ENCODE measurements around the gene PTK6. TPM values are rescaled to one million over a fixed set of nuclear protein-coding genes. Genes with fewer than 3 reads are reported as not detected.

Gene PTK6
- total RNA-seq, 4 donors from 2014 or later: 90.5 to 147 (median 103) TPM

- WGBS, 2 donors (ENCODE audit: low coverage in 1 of 2): 70 to 76% methylated on average over 3 to 24 of the region's 24 CpGs
- Histone ChIP-seq H3K36me3 (no peaks in the 10 kb centered on the region), H3K4me1 (peaks cover 10 to 40% (median 21%) of the 10 kb centered on the region in 4 donors), H3K27ac (no peak overlapping the region), H3K4me3 (no peak overlapping the region), H3K9me3 (no peaks in the 10 kb centered on the region), H3K27me3 (peaks cover 10% of the 10 kb centered on the region)
- in situ Hi-C loops (cut with MboI; ENCODE audit: low pct_ligation_motif_present in 1 of 4, low pct_unique_long_range_greater_than_20kb in 1 of 4, low sequenced_read_pairs in 3 of 4): loop anchor here in 1 of 4 donors (25.0 kb wide), 1 partner anchor 105 kb away; the partner anchor contains the start of gene GMEB2
- intact Hi-C loops (cut with DNase I; ENCODE audit: low total_unique reads): loop anchor here (10.0 kb wide), 1 partner anchor 252 kb away; no protein-coding TSS in a partner anchor
- DNase-seq: no peak
- TF ChIP-seq CTCF (IDR thresholded peaks at IDR 0.05) (no peak), POLR2A (IDR thresholded peaks at IDR 0.05) (no peak), POLR2AphosphoS5 (IDR thresholded peaks at IDR 0.05) (no peak), EP300 (IDR thresholded peaks at IDR 0.05; ENCODE audit: low read depth) (no peak)
These were observed 4.7 kb downstream of the PTK6 start for GRCh38 chr20:63532449-63532971.

DNA sequence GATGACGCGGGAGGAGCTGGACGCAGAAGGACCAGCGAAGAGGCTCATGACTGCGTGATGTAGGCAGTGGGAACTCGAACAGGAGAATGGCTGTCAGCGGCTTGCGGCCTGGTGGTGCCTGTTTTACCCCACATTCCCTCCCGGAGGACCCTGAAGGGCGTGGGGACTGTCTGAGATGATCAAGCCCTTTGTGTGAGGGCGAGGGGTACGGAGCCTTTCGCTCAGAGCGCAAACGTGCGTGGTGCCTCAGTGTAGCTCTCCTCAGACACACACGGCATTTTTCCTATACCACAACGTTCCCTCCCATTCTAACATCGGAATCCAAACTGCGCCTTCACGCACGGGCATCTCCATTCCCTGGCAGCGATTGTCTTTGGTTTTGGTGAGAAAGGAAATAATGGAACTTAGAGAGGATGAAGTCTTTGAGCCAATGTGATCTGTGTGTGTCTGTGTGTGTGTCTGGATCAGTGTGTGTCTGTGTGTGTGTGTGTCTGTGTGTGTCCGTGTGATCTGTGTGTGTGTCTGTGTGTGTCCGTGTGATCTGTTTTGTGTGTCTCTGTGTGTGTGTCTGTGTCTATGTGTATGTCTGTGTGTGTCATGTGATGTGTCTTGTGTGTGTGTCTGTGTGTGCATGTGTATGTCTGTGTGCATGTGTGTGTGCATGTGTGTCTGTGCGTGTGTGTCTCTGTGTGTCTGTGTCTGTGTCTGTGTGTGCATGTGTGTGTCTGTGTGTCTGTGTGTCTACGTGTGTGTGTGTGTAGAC, 5.3 kb downstream of the PTK6 start:
- WGBS, 2 donors (ENCODE audit: low coverage in 1 of 2): 84 to 100% methylated on average over 1 to 27 of the region's 27 CpGs
- in situ Hi-C loops (cut with MboI; ENCODE audit: low pct_ligation_motif_present in 1 of 4, low pct_unique_long_range_greater_than_20kb in 1 of 4, low sequenced_read_pairs in 3 of 4): loop anchor here in 1 of 4 donors (25.0 kb wide), 1 partner anchor 105 kb away; the partner anchor contains the start of gene GMEB2
- TF ChIP-seq POLR2A (IDR thresholded peaks at IDR 0.05) (peak; percentile 38), CTCF (IDR thresholded peaks at IDR 0.05) (no peak)
- Histone ChIP-seq H3K27ac (no peak overlapping the region), H3K4me1 (peaks cover 10 to 34% (median 18%) of the 10 kb centered on the region in 4 donors), H3K4me3 (no peak overlapping the region), H3K9me3 (no peaks in the 10 kb centered on the region), H3K36me3 (no peaks in the 10 kb centered on the region), H3K27me3 (peaks cover 10% of the 10 kb centered on the region)
- intact Hi-C loops (cut with DNase I; ENCODE audit: low total_unique reads): loop anchor here (10.0 kb wide), 1 partner anchor 253 kb away; no protein-coding TSS in a partner anchor
- DNase-seq: no peak

GRCh38 chr20:63530788-63531160, 6.4 kb downstream of the PTK6 start:
- Histone ChIP-seq H3K4me1 (peaks cover 10 to 38% (median 16%) of the 10 kb centered on the region in 4 donors), H3K4me3 (no peak overlapping the region), H3K27me3 (peaks cover 10% of the 10 kb centered on the region), H3K36me3 (no peaks in the 10 kb centered on the region), H3K27ac (peak overlapping the region; percentile 10 to 55 (median 22)), H3K9me3 (no peaks in the 10 kb centered on the region)
- in situ Hi-C loops (cut with MboI; ENCODE audit: low pct_ligation_motif_present in 1 of 4, low pct_unique_long_range_greater_than_20kb in 1 of 4, low sequenced_read_pairs in 3 of 4) (loop anchor here in 1 of 4 donors (25.0 kb wide), 1 partner anchor 107 kb away; the partner anchor contains the start of gene GMEB2), intact Hi-C loops (cut with DNase I; ENCODE audit: low total_unique reads) (loop anchor here (10.0 kb wide), 1 partner anchor 254 kb away; no protein-coding TSS in a partner anchor)
- 43% methylated on average over 11 of the region's 14 CpGs; no CpG with 5 or more reads in 1 of the 2 donors for WGBS, 2 donors (ENCODE audit: low coverage in 1 of 2)
- peak; percentile 82 for DNase-seq
- peak; percentile 24 for TF ChIP-seq POLR2A (IDR thresholded peaks at IDR 0.05)
- TF ChIP-seq EP300 (IDR thresholded peaks at IDR 0.05; ENCODE audit: low read depth): no peak
- peak in 2 of 3 donors; percentile 21 to 60 for TF ChIP-seq POLR2AphosphoS5 (IDR thresholded peaks at IDR 0.05)

DNA sequence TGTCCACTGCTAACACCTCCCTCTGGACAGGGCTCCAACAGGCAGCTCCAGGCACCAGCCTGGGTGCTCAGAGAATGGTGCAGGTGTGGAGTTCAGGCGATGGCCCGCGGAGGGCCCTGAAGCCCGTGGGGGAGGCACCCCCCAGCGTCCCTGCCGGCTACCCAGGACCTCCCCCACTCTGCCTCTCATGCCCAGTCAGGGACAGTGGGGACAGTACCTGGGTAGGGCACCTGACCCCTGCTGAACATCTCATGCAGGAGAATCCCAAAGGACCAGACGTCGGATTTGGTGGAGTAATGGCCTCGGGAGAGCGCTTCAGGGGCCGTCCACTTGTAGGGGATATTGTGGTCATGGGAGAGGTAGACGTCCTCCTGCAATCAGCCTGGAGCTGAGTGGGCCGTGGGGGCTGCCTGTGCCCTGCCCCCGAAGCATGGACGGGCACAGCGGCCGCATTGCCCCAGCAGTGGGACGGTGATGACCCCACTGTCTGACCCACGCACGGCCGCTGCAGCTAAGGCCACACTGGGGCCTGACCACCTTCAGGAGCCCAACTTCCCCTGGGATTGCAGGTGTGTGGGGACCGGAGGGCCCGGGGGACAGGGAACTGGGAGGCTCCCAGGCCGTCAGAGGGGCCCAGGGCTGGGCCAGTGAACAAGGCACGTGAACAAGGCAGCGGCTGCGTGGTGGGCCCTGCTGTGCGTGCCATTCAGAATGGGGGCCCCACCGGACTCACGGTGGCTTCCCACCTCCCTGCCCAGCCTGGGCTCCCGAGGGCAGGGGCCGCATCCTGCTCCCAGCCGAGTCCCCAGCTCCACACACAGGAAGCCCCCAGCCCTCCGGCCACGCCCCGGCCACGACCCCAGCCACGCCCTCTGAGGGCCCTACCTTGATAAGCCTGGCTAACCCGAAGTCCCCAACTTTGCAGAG, 7.1 kb downstream of the PTK6 start:
- DNase-seq: no peak
- no peak overlapping the region for H3K4me3 ChIP-seq
- in situ Hi-C loops (cut with MboI; ENCODE audit: low pct_ligation_motif_present in 1 of 4, low pct_unique_long_range_greater_than_20kb in 1 of 4, low sequenced_read_pairs in 3 of 4): loop anchor here in 1 of 4 donors (25.0 kb wide), 1 partner anchor 107 kb away; the partner anchor contains the start of gene GMEB2

More for the DNA sequence above, 7.1 kb downstream of the PTK6 start:
- Histone ChIP-seq H3K9me3 (no peaks in the 10 kb centered on the region), H3K27me3 (peaks cover 9% of the 10 kb centered on the region), H3K36me3 (no peaks in the 10 kb centered on the region), H3K4me1 (peaks cover 10 to 38% (median 14%) of the 10 kb centered on the region in 4 donors), H3K27ac (peak overlapping the region; percentile 10 to 55 (median 22))
- TF ChIP-seq POLR2A (IDR thresholded peaks at IDR 0.05) (no peak), POLR2AphosphoS5 (IDR thresholded peaks at IDR 0.05) (no peak), CTCF (IDR thresholded peaks at IDR 0.05) (no peak), EP300 (IDR thresholded peaks at IDR 0.05; ENCODE audit: low read depth) (no peak)
- intact Hi-C loops (cut with DNase I; ENCODE audit: low total_unique reads): loop anchor here (10.0 kb wide), 1 partner anchor 255 kb away; no protein-coding TSS in a partner anchor
- WGBS, 2 donors (ENCODE audit: low coverage in 1 of 2): 71% methylated on average over 33 of the region's 39 CpGs; no CpG with 5 or more reads in 1 of the 2 donors

Measured in transverse colon (tissue), 4 donors.